SK-N-SH treated with all-trans-retinoic acid at 6 μM for 48 hours (cell line): Measurements from ENCODE around the gene APAF1.

Experiments
- ARNTL ChIP-seq: fragments of 450-650 bp; formaldehyde crosslinking; IDR thresholded peaks from 2 replicates; pipeline ENCODE4 v1.5.0; 2020; ENCODE audit warnings: low read depth, mild to moderate bottlenecking, moderate library complexity, borderline replicate concordance
- ISL1 ChIP-seq: fragments of 250-450 bp; sonication (Bioruptor Pico); IDR thresholded peaks from 2 replicates; pipeline ENCODE4 v2.1.2; 2022; ENCODE audit warnings: mild to moderate bottlenecking, moderate library complexity
- PPARA ChIP-seq: fragments of 250-450 bp; sonication (Bioruptor Pico); IDR thresholded peaks from 2 replicates; pipeline ENCODE4 v1.5.0; 2020; ENCODE audit warnings: mild to moderate bottlenecking, borderline replicate concordance
- ZFP3 ChIP-seq: fragments of 250-450 bp; sonication (Bioruptor Pico); IDR thresholded peaks from 2 replicates; pipeline ENCODE4 v1.5.0; 2020; ENCODE audit warnings: mild to moderate bottlenecking, moderate library complexity
- ZFP30 ChIP-seq: fragments of 450-650 bp; formaldehyde crosslinking; IDR thresholded peaks from 2 replicates; pipeline ENCODE4 v1.5.0; 2022; ENCODE audit warnings: mild to moderate bottlenecking, moderate library complexity
- ZNF70 ChIP-seq: fragments of 450-650 bp; formaldehyde crosslinking; IDR thresholded peaks from 2 replicates; pipeline ENCODE4 v1.5.0; 2020; ENCODE audit warnings: mild to moderate bottlenecking, moderate library complexity

DNA sequence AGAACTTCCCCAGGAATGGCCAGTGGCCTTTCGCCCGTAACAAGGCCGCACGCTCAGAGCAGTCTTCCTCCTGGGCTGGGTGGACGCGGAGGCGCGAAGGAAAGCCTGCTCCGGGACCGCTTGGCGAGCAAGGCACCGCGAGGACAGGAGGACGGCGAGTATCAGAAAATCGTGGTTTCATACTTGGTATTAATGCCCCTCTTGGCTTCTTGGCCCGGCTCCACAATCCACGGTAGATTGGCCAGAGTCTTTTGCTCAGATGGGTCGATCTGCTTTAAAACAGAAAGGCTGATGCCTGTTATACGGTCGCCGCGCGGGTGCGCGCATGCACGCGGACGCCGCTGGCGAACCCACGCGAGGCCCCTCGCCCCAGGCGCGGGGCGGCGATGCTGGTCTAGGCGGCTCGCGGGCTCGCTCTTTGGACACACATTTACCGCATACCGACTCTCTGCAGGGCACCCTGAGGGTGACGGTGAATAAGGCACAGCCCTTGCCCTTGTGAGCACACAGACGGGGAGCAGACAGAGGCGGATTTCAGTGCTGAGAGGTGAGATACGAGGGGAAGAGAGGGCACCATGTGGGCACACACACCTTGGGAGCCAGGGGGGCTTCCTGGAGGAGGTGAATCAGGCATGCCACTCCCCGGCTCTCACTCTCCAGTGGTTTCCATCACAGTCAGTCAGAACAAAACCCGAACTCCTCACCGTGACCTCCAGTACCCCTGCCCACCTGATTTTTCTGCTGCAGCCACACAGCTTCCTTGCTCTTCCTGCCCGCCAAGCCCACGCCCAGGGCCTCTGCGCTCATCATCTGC, 100.7 kb downstream of the APAF1 start:
- TF ChIP-seq ARNTL: no peak
- TF ChIP-seq PPARA (CRISPR knock-in tag): no peak
- TF ChIP-seq ZFP3 (CRISPR knock-in tag): no peak
- TF ChIP-seq ZNF70 (CRISPR knock-in tag): no peak
- TF ChIP-seq ISL1 (CRISPR knock-in tag): no peak
- TF ChIP-seq ZFP30 (CRISPR knock-in tag): no peak
